ENCODE measurements around the gene PCYOX1L. TPM values are rescaled to one million over a fixed set of nuclear protein-coding genes. Genes with fewer than 3 reads are reported as not detected.
A peak's percentile ranks its signal among the peaks of the same experiment; 100 is the strongest.

PCYOX1L gene
- polyA plus RNA-seq, 2 of the 4 experiments (the other 2 are of a cell fraction): 2.1 to 6.7 TPM

DNA sequence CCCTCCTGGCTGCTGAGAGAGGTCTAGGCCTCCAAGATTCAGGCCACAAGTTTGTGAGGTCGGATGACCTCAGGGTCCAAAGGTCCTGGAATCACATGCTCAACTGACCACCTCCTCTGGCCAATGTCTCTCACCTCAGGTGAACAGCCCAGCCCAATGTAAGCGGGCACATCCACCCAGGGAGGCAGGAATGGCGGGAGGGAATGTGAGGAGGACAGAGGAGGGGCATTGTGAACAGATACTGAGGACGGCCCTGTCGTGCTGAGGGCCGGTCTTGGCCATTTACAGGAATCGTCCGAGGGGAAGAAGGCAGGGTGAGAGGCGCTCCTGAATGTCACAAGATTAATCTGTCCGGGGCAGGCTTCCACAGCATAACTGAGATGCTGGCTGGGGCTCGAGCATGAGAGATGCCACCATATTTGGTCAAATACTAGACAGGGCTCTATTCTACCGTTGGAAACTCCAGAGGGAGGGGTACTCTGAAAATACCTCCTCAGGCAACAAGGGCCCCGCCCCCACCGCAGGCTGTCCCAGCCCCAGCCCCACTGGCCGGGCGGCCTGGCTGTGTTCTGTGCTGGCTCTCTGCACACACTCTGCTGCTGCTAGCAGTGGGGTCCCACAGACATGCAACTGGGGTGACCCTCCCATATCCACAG lies 22.7 kb downstream of the PCYOX1L start (continued):
- TF ChIP-seq REST (IDR thresholded peaks at IDR 0.05): no peak
- TF ChIP-seq PBX3 (IDR thresholded peaks at IDR 0.05): no peak
- no peak for TF ChIP-seq HOXA7 (CRISPR knock-in tag; IDR thresholded peaks at IDR 0.05)
- TF ChIP-seq HES2 (IDR thresholded peaks at IDR 0.05): no peak
- TF ChIP-seq CEBPB (IDR thresholded peaks at IDR 0.05): no peak

- Histone ChIP-seq H3K9me3 (no peaks in the 10 kb centered on the region), H3K27ac (peak overlapping the region in 1 of 2 experiments; percentile 72; a peak in 3 of 6 replicates), H3K4me1 (no peaks in the 10 kb centered on the region; the same call in 2 of the 3 replicates), H3K4me3 (no peak overlapping the region), H3K4me2 (peak overlapping the region; percentile 34; the same call in 1 of the 3 replicates)
- CTCF ChIA-PET: interaction anchor here (0.5 to 44.9 kb wide), 35 partner anchors 12 to 510 kb away, joined by 3 to 1709 read pairs (median 4); partner anchors contain the start of genes ARHGEF37, GRPEL2 and PCYOX1L
- POLR2A ChIA-PET: no interaction called here
- ATAC-seq: peak; percentile 50 to 57
- WGBS (ENCODE audit: missing lambda C conversion rate): 68% methylated on average over 5 of the region's 8 CpGs
- FAIRE-seq: no peak
- TF ChIP-seq KDM1A (IDR thresholded peaks at IDR 0.05; ENCODE audit: low read depth) (no peak), HDAC2 (IDR thresholded peaks at IDR 0.05) (no peak), HMGXB4 (CRISPR knock-in tag; IDR thresholded peaks at IDR 0.05; ENCODE audit: borderline replicate concordance) (no peak)
- no peak for DNase-seq (ENCODE audit: low read depth in 1 of 2, low spot score in 1 of 2)
Measured at GRCh38 chr5:149381261-149381985, 23.6 kb downstream of the PCYOX1L start.

DNA sequence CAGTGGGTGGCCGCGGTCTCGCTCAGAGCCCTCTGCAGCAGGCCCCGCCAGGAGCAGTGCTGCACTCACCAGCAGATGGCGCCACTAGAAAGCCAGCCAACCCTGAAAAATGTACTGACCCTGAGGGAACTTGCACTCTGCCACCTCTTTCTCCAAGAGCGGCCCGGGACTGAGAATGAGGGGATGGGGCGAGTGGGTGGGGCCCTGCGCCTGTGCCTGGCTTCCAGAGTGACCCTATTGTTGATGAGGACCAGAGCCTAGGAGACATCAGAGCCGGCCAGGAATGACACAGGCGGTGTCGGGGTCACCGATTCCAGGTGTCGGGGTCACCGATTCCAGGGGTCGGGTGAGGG lies 24.1 kb downstream of the PCYOX1L start:
- peak; percentile 28 for FAIRE-seq
- POLR2A ChIA-PET: no interaction called here
- H3K4me2 ChIP-seq: peak overlapping the region; percentile 34; the same call in 2 of the 3 replicates

More for the DNA sequence above, 24.1 kb downstream of the PCYOX1L start:
- WGBS (ENCODE audit: missing lambda C conversion rate): 44% methylated on average over 15 of the region's 16 CpGs
- no peak for TF ChIP-seq FOSB (CRISPR knock-in tag; IDR thresholded peaks at IDR 0.05)
- peak; percentile 89 to 92 for TF ChIP-seq RAD21 (conservative IDR thresholded peaks at IDR 0.05 in 1 of 2, IDR thresholded peaks at IDR 0.05 in 1 of 2)
- no peak for TF ChIP-seq TFCP2L1 (CRISPR knock-in tag; IDR thresholded peaks at IDR 0.05)
- no peak for TF ChIP-seq ZNF302 (CRISPR knock-in tag; IDR thresholded peaks at IDR 0.05)
- TF ChIP-seq CTCF (IDR thresholded peaks at IDR 0.05): peak; percentile 91
- peak; percentile 95 for TF ChIP-seq SMC3 (IDR thresholded peaks at IDR 0.05)
- TF ChIP-seq RNF2 (IDR thresholded peaks at IDR 0.05; ENCODE audit: borderline replicate concordance, low read depth): no peak
- no peak for TF ChIP-seq HOXB5 (CRISPR knock-in tag; IDR thresholded peaks at IDR 0.05)
- ATAC-seq (peak; percentile 89 to 98), DNase-seq (ENCODE audit: low read depth in 1 of 2, low spot score in 1 of 2) (peak; percentile 68 to 86)
- no peaks in the 10 kb centered on the region for H3K9me3 ChIP-seq
- H3K27ac ChIP-seq: peak overlapping the region; percentile 43 to 72; a peak in 2 of 6 replicates
- no peak overlapping the region for H3K4me3 ChIP-seq
- no peaks in the 10 kb centered on the region; the same call in 2 of the 3 replicates for H3K4me1 ChIP-seq
- CTCF ChIA-PET: interaction anchor here (0.7 to 44.9 kb wide), 40 partner anchors 11 to 640 kb away, joined by 3 to 1709 read pairs (median 4); partner anchors contain the start of genes ARHGEF37, CSNK1A1, GRPEL2 and PCYOX1L
